Activated naive CD4-positive, alpha-beta T cell (primary cell): ENCODE data around the gene MUC6.

Experiments used
- DNase-seq, 4 experiments: peaks; one replicate each; lab custom pipeline; 2025; lab: John Stamatoyannopoulos, UW

Gene MUC6

GRCh38 chr11:1009371-1009770 lies 27.1 kb downstream of the MUC6 start:
- DNase-seq = no peak

GRCh38 chr11:1008803-1009145 lies 27.7 kb downstream of the MUC6 start:
- no peak for DNase-seq

DNA sequence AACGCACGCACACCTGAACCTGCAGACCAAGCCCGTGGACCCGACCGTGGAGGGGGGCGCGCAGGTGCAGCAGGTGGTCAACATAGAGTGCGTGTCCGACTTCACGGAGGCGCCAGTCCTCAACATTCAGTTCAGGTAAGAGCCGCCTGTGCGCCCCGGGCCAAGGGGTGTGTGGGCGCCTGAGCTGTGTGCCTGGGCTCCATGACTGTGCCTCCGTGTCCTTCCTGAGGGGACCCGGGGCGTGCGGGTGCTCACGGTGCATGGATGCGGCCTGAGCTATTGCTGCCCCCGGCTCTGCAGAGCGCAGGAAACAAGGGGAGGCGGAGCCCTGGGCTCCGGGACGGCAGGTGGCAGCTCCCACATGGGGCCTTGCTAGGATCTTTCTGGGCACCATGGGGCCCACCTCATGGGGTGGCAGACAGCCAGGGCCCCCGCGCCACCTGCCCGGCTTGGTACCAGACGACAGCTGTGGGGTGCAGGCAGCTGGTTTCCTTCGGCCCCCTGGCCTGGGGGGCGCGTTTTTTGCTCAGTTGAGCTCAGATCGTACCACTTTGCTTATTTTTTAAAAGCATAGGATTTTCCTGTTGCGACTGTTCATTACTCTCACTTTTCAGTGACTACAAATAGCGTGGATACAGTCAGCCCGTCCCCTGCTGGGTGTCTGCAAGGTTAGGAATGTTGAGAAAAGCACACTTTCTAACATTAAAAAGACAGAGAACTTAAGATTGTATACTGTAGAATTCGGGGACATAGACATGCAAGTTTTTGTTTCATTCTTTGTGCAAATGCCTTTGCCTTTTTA lies 28.3 kb downstream of the MUC6 start:
- no peak for DNase-seq

DNA sequence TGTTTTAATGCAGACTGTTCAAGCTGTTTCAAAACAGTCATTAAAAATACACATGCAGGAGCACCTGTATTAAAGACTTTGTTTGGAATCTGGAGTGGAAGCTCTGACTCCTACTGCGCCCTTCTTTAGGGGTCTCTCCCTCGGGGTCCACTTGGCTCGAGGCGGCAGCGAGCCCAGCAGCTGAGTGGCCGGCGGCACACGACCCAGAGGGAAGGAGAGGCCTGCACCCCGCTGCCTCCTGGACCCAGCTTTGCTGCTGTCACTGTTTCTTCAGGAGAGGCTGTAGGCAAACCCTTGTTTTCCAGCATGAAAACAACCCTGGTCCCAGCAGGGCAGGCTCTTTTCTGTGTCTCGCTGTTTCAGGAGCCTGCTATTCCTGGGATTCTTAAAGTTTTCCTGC lies 29.2 kb downstream of the MUC6 start:
- no peak for DNase-seq

GRCh38 chr11:1006762-1007161 lies 29.8 kb downstream of the MUC6 start:
- DNase-seq = no peak

GRCh38 chr11:1005928-1006327 lies 30.6 kb downstream of the MUC6 start:
- no peak for DNase-seq

GRCh38 chr11:1003159-1003558 lies 33.4 kb downstream of the MUC6 start:
- DNase-seq = no peak

DNA sequence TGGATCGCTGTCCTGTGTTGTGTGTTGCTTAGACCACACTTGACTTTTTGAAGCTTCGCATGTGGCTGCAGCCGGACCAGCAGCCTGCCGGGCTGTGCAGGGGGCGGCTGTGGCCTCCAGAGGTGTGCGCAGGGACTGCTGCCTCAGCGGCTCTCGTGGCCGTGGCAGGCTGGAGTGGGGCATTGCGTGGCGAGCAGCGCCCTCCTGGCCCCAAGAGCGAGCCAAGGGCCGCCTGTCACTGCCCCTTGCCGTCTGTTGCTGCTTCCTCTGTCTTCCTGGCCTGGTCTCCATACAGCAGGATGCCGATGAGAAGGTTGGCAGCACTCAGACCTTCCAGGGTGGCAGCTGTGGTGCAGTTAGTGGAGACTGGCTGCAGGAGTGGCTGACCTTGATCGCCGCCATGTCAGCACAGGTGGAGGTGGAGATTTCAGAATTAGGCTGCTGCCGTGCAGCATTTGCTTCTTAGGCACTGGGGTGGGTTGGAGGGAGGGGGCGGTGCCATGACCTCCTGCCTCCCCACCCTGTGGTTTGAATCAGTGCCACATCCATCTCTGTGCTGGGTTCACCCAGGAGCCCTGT lies 34.0 kb downstream of the MUC6 start:
- DNase-seq = no peak

- no peak for DNase-seq
These were observed 34.7 kb downstream of the MUC6 start for GRCh38 chr11:1001617-1002405.

DNA sequence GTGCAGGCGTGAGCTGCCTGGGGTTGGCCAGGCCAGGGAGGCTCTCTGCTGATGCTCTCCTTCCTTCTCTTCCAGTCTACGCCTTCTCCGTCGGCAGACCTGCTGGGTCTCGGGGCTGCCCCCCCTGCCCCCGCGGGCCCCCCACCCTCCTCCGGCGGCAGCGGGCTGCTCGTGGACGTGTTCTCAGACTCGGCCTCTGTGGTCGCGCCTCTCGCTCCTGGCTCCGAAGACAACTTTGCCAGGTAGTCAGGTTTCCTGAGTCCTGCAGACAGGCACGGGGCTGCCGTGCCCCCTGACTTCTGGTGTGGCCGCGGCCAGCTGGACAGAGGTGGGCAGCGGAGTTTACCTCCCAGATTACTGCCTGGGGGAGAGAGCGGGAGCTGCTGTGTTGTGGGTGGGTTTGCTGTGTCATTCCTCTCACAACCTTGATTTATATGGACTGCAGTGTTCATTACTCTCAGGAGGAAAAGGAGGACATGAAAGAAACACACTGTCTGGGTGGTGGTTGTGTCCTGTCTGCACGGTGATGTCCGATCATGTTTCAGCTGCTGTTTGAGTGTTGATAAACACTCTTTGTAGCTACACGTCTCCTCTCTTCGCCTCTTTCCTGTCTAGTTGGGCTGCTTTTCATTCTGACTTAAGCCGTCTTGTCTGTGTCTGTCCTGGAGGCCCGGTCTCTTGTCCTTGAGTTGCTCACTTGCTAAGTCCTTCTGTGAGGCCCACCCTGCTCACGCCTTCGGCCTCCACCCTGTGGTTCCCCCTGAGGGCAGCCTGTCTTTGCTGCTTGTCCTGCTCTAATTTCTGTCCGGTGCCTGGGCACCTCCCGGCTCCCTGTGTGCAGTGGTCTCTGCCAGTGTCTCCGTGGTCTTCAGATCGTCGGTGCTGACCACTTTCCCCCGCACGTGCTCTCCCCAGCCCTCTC lies 35.9 kb downstream of the MUC6 start:
- DNase-seq = no peak

DNA sequence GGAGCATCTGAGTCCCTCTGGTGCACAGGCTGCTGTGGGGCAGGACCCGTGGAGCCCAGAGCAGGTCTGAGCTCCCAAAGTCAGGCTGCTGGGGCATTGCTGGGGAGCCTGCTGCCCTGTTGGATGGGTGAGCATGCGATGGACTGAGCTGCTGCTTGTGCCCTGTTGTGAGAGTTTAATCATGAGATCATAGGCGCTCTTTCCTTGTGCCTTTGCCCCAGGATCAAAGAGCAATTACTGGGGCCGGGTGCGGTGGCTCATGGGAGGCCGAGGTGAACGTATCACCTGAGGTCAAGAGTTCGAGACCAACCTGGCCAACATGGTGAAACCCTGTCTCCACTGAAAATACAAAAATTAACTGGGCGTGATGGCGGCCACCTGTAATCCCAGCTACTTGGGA lies 37.5 kb downstream of the MUC6 start:
- no peak for DNase-seq

- DNase-seq = no peak
These were observed 38.6 kb downstream of the MUC6 start for GRCh38 chr11:997907-998306.

- DNase-seq = no peak
These were observed 39.8 kb downstream of the MUC6 start for GRCh38 chr11:996681-997080.

DNA sequence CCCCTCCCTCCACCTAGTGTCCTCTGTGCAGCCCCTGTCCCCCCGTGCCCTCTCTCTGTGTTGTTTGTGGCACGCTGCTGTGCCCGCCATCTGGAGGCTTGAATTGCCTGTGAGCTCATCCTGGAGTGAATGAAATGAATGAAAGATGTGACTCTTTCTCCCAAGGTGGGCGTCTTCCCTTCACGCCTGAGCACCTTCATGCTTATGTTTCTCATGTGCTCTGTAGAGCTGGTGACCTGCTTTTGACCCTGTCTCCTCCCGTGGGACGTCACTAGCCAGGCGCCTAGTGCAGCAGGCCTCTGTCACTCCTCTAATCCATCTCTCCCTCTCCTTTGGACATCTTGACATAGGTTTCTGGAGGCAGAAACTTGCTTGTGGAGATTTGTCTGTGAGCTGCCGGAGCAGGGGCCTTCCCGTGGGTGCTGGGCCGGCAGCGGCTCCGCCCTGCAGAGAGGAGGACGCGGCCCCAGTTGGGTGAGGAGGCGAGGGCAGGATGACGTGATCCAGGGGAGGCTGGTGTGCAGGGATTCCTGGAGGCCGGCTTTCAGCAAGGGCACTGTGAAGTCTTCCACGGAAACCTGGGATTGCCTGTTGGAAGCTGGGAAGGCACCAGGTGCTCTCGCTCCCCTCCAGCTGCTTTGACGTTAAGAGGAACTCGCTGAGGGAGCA lies 40.6 kb downstream of the MUC6 start:
- no peak for DNase-seq

DNA sequence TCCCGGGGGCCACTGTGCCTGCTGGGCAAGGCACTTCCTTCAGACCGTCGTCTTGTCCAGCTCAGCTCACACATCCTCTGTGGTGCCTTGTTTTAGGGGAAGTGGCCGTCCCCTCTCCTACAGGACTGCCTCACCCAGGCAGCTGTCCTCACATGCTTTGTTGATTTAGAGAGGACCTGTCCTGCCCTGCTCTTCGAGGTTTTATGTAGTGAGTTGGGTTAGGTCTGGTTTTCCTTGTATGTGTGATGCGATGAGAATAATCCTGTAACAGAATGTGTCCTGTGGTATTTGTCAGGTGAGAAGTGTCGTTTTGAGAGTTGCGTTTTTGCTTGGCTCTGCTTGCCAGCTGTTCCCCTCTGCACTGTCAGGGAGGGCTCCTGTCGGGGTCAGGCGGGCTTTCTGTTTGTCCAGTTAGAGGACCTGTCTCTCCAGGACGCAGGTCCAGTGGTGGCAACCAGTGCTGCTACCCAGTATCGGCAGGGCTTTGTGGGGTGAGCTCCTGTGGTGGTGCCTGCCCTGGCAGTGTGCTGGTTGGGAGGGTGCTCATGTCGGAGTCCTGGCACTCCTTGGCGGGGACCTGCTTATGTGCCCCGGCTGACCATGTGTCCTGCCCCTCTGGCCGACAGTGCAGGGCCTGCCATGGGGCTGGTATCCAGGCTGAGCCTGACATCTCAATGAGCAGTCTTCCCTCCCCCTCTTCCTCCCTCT lies 41.3 kb downstream of the MUC6 start:
- no peak for DNase-seq

DNA sequence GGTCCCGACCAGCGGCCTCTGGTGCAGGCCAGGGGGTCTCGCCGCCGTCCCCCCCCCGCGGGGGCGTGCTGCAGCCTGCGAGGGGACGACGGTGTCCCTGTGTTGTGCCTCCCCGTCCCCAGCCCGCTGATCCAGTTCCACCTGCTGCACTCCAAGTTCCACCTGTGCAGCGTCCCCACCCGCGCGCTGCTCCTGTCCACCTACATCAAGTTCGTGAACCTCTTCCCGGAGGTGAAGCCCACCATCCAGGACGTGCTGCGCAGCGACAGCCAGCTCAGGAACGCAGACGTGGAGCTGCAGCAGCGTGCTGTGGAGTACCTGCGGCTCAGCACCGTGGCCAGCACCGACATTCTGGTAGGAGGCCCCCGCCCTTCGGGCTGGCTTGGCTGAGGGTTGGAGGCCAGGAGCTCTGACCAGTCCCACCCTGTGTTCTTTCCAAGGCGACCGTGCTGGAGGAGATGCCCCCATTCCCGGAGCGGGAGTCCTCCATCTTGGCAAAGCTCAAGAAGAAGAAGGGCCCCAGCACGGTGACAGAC lies 42.8 kb downstream of the MUC6 start:
- no peak for DNase-seq

DNA sequence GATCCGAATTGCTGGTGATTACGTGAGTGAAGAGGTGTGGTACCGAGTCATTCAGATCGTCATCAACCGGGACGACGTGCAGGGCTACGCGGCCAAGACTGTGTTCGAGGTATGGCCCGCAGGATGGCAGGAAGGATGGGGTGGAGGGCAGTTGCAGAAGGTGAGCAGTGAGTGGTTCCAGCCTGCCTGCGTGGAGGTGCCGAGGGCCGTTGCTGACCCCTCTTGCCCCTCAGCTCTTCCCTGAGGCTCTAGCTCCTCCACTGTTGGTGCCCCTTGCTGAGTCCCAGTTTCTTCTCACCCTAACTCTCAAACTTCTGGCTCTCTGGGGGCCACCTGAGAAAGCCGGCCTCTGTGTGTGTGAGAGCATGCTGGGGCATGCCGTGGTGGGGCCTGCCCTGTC lies 43.9 kb downstream of the MUC6 start:
- DNase-seq = no peak

GRCh38 chr11:991711-992307 lies 44.7 kb downstream of the MUC6 start:
- DNase-seq = no peak

- DNase-seq = no peak
These were observed 45.5 kb downstream of the MUC6 start for GRCh38 chr11:991034-991433.

DNA sequence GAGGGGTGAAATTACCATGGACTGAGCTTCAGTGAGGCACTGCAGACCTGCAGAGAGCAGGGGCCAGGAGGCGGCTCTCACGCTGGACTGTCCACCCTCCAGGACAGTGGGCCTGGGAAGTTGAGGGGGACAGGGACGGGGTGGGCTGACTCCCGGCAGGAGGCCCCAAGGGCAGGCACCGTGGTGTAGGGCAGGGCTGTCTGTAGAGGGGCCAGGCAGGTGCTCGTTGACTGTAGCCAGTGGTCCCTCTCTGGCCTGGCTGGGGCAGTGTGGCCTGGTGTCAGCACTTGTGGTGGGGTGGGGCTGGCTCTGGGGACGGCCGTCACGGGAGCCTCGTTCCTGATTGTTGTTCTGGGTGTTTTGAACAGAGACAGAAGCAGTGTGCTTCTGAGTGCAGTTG lies 46.4 kb downstream of the MUC6 start:
- no peak for DNase-seq
